Neural cell (in vitro differentiated cells): ENCODE results near the gene EIF3I.

ENCODE experiments used
- EP300 ChIP-seq: fragments of 450-650 bp; conservative IDR thresholded peaks from 2 replicates; pipeline ENCODE4 v1.6.1; 2014; ENCODE audit warnings: antibody characterized with exemption, mild to moderate bottlenecking, moderate library complexity; ENCODE audit not compliant: poor library complexity, severe bottlenecking
- EZH2 ChIP-seq: fragments of 200-600, 300-800 bp; shearing (Covaris generic), sonication (generic); IDR thresholded peaks from 2 replicates; pipeline ENCODE4 v1.6.1; 2014; ENCODE audit warnings: antibody characterized with exemption, low read length, borderline replicate concordance, mild to moderate bottlenecking; ENCODE audit not compliant: insufficient read depth, poor library complexity, severe bottlenecking
- MXI1 ChIP-seq: fragments of 450-650 bp; conservative IDR thresholded peaks from 2 replicates; pipeline ENCODE4 v1.6.1; 2014; ENCODE audit warnings: antibody characterized with exemption, mild to moderate bottlenecking; ENCODE audit not compliant: poor library complexity, severe bottlenecking
- POLR2AphosphoS5 ChIP-seq: IDR thresholded peaks from 2 replicates; pipeline ENCODE4 v1.6.1; 2012
- RAD21 ChIP-seq: fragments of 450-650 bp; conservative IDR thresholded peaks from 2 replicates; pipeline ENCODE4 v1.6.1; 2014; ENCODE audit warnings: antibody characterized with exemption, mild to moderate bottlenecking, moderate library complexity
- TAF1 ChIP-seq: IDR thresholded peaks from 2 replicates; pipeline ENCODE4 v1.6.1; 2012; ENCODE audit warnings: low read depth
- TF ChIP-seq, protein P1 (sequence below): fragments of 450-650 bp; IDR thresholded peaks from 2 replicates; pipeline ENCODE4 v1.5.1; 2014; ENCODE audit warnings: antibody characterized with exemption, mild to moderate bottlenecking, moderate library complexity; ENCODE audit not compliant: poor library complexity, severe bottlenecking
- TF ChIP-seq, protein P2 (sequence below): IDR thresholded peaks from 2 replicates; pipeline ENCODE4 v1.6.1; 2012; ENCODE audit warnings: borderline replicate concordance

DNA sequence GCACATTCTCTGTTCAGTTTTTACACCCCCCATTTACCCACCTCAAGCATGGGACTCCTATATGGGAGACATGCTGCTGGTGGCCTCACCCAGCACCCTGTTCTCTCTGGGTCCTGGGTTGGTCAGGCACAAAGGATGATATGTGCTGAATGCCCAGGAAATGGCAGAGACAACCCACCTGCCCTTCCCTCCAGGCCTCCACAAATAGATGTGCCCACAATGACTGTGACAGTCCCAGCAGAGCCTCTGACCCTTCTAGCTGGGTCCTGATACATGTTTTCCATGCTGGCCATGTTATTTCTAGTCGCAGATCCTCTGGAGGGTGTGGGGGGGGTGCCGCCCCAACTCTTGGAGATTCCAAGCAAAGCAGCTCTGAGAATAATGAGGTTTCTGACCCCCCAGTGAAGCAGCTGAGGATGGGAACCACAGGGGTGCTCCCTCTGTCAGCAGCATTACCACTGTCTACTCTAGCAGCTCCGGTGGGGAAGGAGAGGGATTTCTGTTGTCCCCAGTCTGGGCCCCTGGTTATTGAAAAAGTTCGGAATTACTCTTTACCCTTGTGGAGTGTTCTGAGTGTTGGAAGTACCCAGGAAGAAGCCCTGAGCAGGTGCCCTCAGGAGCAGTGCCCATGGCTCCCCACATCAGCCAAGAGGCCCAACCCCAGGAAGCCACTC is 23.0 kb upstream of the EIF3I start:
- TF ChIP-seq, protein P1, sequence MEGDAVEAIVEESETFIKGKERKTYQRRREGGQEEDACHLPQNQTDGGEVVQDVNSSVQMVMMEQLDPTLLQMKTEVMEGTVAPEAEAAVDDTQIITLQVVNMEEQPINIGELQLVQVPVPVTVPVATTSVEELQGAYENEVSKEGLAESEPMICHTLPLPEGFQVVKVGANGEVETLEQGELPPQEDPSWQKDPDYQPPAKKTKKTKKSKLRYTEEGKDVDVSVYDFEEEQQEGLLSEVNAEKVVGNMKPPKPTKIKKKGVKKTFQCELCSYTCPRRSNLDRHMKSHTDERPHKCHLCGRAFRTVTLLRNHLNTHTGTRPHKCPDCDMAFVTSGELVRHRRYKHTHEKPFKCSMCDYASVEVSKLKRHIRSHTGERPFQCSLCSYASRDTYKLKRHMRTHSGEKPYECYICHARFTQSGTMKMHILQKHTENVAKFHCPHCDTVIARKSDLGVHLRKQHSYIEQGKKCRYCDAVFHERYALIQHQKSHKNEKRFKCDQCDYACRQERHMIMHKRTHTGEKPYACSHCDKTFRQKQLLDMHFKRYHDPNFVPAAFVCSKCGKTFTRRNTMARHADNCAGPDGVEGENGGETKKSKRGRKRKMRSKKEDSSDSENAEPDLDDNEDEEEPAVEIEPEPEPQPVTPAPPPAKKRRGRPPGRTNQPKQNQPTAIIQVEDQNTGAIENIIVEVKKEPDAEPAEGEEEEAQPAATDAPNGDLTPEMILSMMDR, result no peak
- TF ChIP-seq EZH2 (no peak), POLR2AphosphoS5 (no peak), RAD21 (no peak), MXI1 (no peak), EP300 (no peak), TAF1 (no peak)
- TF ChIP-seq, protein P2, sequence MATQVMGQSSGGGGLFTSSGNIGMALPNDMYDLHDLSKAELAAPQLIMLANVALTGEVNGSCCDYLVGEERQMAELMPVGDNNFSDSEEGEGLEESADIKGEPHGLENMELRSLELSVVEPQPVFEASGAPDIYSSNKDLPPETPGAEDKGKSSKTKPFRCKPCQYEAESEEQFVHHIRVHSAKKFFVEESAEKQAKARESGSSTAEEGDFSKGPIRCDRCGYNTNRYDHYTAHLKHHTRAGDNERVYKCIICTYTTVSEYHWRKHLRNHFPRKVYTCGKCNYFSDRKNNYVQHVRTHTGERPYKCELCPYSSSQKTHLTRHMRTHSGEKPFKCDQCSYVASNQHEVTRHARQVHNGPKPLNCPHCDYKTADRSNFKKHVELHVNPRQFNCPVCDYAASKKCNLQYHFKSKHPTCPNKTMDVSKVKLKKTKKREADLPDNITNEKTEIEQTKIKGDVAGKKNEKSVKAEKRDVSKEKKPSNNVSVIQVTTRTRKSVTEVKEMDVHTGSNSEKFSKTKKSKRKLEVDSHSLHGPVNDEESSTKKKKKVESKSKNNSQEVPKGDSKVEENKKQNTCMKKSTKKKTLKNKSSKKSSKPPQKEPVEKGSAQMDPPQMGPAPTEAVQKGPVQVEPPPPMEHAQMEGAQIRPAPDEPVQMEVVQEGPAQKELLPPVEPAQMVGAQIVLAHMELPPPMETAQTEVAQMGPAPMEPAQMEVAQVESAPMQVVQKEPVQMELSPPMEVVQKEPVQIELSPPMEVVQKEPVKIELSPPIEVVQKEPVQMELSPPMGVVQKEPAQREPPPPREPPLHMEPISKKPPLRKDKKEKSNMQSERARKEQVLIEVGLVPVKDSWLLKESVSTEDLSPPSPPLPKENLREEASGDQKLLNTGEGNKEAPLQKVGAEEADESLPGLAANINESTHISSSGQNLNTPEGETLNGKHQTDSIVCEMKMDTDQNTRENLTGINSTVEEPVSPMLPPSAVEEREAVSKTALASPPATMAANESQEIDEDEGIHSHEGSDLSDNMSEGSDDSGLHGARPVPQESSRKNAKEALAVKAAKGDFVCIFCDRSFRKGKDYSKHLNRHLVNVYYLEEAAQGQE, result no peak
